Endodermal cell (in vitro differentiated cells): ENCODE measurements around the gene DTX1. TPM values are rescaled to one million over a fixed set of nuclear protein-coding genes. Genes with fewer than 3 reads are reported as not detected.

ENCODE experiments used
- DNase-seq: peaks from one replicate; pipeline ENCODE4 v3.0.0-alpha.2; 2017
- H3K27ac ChIP-seq: 2 replicates; pipeline ENCODE4 v1.5.1; 2013; ENCODE audit warnings: mild to moderate bottlenecking, low read depth, low read length, moderate library complexity
- H3K27me3 ChIP-seq: 2 replicates; pipeline ENCODE4 v1.6.1; 2013; ENCODE audit warnings: mild to moderate bottlenecking, low read length, moderate library complexity; ENCODE audit not compliant: insufficient read depth, control insufficient read depth, poor library complexity, severe bottlenecking
- H3K36me3 ChIP-seq: 2 replicates; pipeline ENCODE4 v1.7.0; 2013; ENCODE audit warnings: mild to moderate bottlenecking, low read length, moderate library complexity; ENCODE audit not compliant: control insufficient read depth, insufficient read depth
- H3K4me1 ChIP-seq: one replicate; pipeline ENCODE4 v1.7.0; 2013; ENCODE audit warnings: low read length; ENCODE audit not compliant: control insufficient read depth, insufficient read depth
- H3K4me3 ChIP-seq: 2 replicates; pipeline ENCODE4 v1.5.1; 2013; ENCODE audit warnings: mild to moderate bottlenecking, low read length, moderate library complexity
- H3K9ac ChIP-seq: 2 replicates; pipeline ENCODE4 v1.6.1; 2013; ENCODE audit warnings: mild to moderate bottlenecking, low read length, moderate library complexity; ENCODE audit not compliant: poor library complexity, severe bottlenecking; ENCODE audit errors: extremely low read depth
- H3K9me3 ChIP-seq: 2 replicates; pipeline ENCODE4 v1.6.1; 2013; ENCODE audit warnings: mild to moderate bottlenecking, low read length, moderate library complexity; ENCODE audit not compliant: control insufficient read depth
- H3K27ac Mint-ChIP-seq: 2 replicates; pipeline ENCODE4 v1.8.0; 2020; ENCODE audit warnings: mixed read lengths
- H3K27me3 Mint-ChIP-seq: 2 replicates; pipeline ENCODE4 v1.8.0; 2021; ENCODE audit warnings: mild to moderate bottlenecking, mixed read lengths; ENCODE audit not compliant: insufficient read depth
- H3K36me3 Mint-ChIP-seq: 2 replicates; pipeline ENCODE4 v1.8.0; 2020; ENCODE audit warnings: low read depth, mixed read lengths
- H3K4me1 Mint-ChIP-seq: 2 replicates; pipeline ENCODE4 v1.8.0; 2020; ENCODE audit warnings: mixed read lengths
- H3K4me3 Mint-ChIP-seq: 2 replicates; pipeline ENCODE4 v1.8.0; 2020; ENCODE audit warnings: mild to moderate bottlenecking, moderate library complexity, mixed read lengths
- H3K9me3 Mint-ChIP-seq: 2 replicates; pipeline ENCODE4 v1.8.0; 2020; ENCODE audit warnings: mild to moderate bottlenecking, mixed read lengths
- CTCF ChIP-seq: fragments of 200-600 bp; sonication (generic); conservative IDR thresholded peaks from 2 replicates; pipeline ENCODE4 v1.5.0; 2021; ENCODE audit warnings: antibody characterized with exemption, mild to moderate bottlenecking
- whole genome bisulfite sequencing, 2 experiments: methylation state at CpG; one replicate each; pipeline versions ENCODE4 v1.1.5 to v1.1.7; 2013; ENCODE audit warnings: missing lambda C conversion rate in 2 of 2, mixed read lengths in 1 of 2; ENCODE audit not compliant: insufficient coverage in 1 of 2, insufficient read length in 1 of 2; 5-methylcytosine and 5-hydroxymethylcytosine counted together
- total RNA-seq, 2 donors: library from RNA; stranded (reverse); fragmentation: NEBNext Ultra II Directional in 1 of 2; extraction: Animal tissue kit (Norgen Biotek cat#: 25700) in 1 of 2; gene quantifications; 2 replicates in 1 of 2; 3 replicates in 1 of 2; pipeline ENCODE4 v1.2.1, GENCODE V29; 2021

DTX1 gene
- total RNA-seq, 2 donors from 2014 or later, result 3.3 to 4.9 TPM

GRCh38 chr12:113021500-113021899 lies 35.0 kb upstream of the DTX1 start:
- Histone ChIP-seq H3K36me3 (no peaks in the 10 kb centered on the region), H3K4me3 (no peak overlapping the region), H3K9me3 (peaks cover 9% of the 10 kb centered on the region), H3K27ac (no peak overlapping the region), H3K9ac (no peak overlapping the region), H3K4me1 (no peaks in the 10 kb centered on the region), H3K27me3 (peaks cover 68% of the 10 kb centered on the region)
- H3K36me3 Mint-ChIP-seq, result no peaks in the 10 kb centered on the region
- no peaks in the 10 kb centered on the region for H3K4me1 Mint-ChIP-seq
- no peak for DNase-seq
- no peak overlapping the region for H3K27ac Mint-ChIP-seq
- peaks cover 7% of the 10 kb centered on the region for H3K9me3 Mint-ChIP-seq
- no peak overlapping the region for H3K4me3 Mint-ChIP-seq
- peaks cover 69% of the 10 kb centered on the region for H3K27me3 Mint-ChIP-seq
- WGBS, 2 experiments, result 96% methylated on average over 1 of the region's 1 CpG; no CpG with 5 or more reads in 1 of the 2 experiments
- TF ChIP-seq CTCF, result no peak

GRCh38 chr12:113022563-113023297 lies 33.8 kb upstream of the DTX1 start:
- no peak overlapping the region for H3K4me3 Mint-ChIP-seq
- Histone ChIP-seq H3K9me3 (peaks cover 11% of the 10 kb centered on the region), H3K4me1 (no peaks in the 10 kb centered on the region), H3K27me3 (peaks cover 76% of the 10 kb centered on the region), H3K4me3 (no peak overlapping the region), H3K27ac (no peak overlapping the region), H3K9ac (no peak overlapping the region), H3K36me3 (no peaks in the 10 kb centered on the region)
- no peaks in the 10 kb centered on the region for H3K4me1 Mint-ChIP-seq
- WGBS, 2 experiments, result 90 to 100% methylated on average over 1 to 3 of the region's 3 CpGs
- no peak for DNase-seq
- H3K27ac Mint-ChIP-seq, result no peak overlapping the region
- H3K9me3 Mint-ChIP-seq, result peaks cover 15% of the 10 kb centered on the region
- TF ChIP-seq CTCF, result no peak
- H3K36me3 Mint-ChIP-seq, result no peaks in the 10 kb centered on the region
- H3K27me3 Mint-ChIP-seq, result peaks cover 76% of the 10 kb centered on the region

- Mint-ChIP-seq H3K9me3 (peaks cover 21% of the 10 kb centered on the region), H3K36me3 (no peaks in the 10 kb centered on the region), H3K27ac (no peak overlapping the region), H3K27me3 (peaks cover 65% of the 10 kb centered on the region), H3K4me1 (peaks cover 2% of the 10 kb centered on the region), H3K4me3 (no peak overlapping the region)
- no peak for TF ChIP-seq CTCF
- Histone ChIP-seq H3K9ac (no peak overlapping the region), H3K9me3 (peaks cover 11% of the 10 kb centered on the region), H3K27me3 (peaks cover 66% of the 10 kb centered on the region), H3K27ac (no peak overlapping the region), H3K36me3 (no peaks in the 10 kb centered on the region), H3K4me3 (no peak overlapping the region), H3K4me1 (no peaks in the 10 kb centered on the region)
- DNase-seq, result no peak
- WGBS, 2 experiments, result 71 to 91% methylated on average over 3 to 4 of the region's 4 CpGs
Measured at GRCh38 chr12:113027726-113028125, 28.8 kb upstream of the DTX1 start.
